Choroid plexus epithelial cell (primary cell): ENCODE results near the gene GALNT9.
"Not testable (repeated sequence)": the region's sequence is repeated elsewhere in the genome, so short reads cannot be mapped to it uniquely, and the experiment has no call there.

ENCODE experiments used
- DNase-seq: peaks from one replicate; pipeline ENCODE4 v3.0.0-alpha.2; 2010; ENCODE audit warnings: low read depth
- H3K4me3 ChIP-seq: 2 replicates; pipeline ENCODE4 v1.5.1; 2011; ENCODE audit warnings: low read depth, mild to moderate bottlenecking, control low read depth, low read length, moderate library complexity
- CTCF ChIP-seq: conservative IDR thresholded peaks from 2 replicates; pipeline ENCODE4 v1.5.1; 2011; ENCODE audit warnings: low read depth, mild to moderate bottlenecking, control low read depth, inconsistent platforms, low read length, moderate library complexity

The GALNT9 gene

GRCh38 chr12:132302466-132303358 is 26.7 kb downstream of the GALNT9 start:
- no peak for TF ChIP-seq CTCF
- H3K4me3 ChIP-seq, result no peak overlapping the region
- DNase-seq, result no peak

- no peak for DNase-seq
- TF ChIP-seq CTCF, result no peak
- no peak overlapping the region for H3K4me3 ChIP-seq
Observed at GRCh38 chr12:132300789-132301722, 28.3 kb downstream of the GALNT9 start.

GRCh38 chr12:132296063-132296462 is 33.3 kb downstream of the GALNT9 start:
- DNase-seq, result no peak
- no peak for TF ChIP-seq CTCF
- no peak overlapping the region for H3K4me3 ChIP-seq

GRCh38 chr12:132295561-132295960 is 33.8 kb downstream of the GALNT9 start:
- DNase-seq, H3K4me3 ChIP-seq: not testable (repeated sequence)

- TF ChIP-seq CTCF, result no peak
- H3K4me3 ChIP-seq, result no peak overlapping the region
- DNase-seq, result no peak
Observed at GRCh38 chr12:132295101-132295526, 34.3 kb downstream of the GALNT9 start.

- no peak for DNase-seq
- TF ChIP-seq CTCF, result no peak
- no peak overlapping the region for H3K4me3 ChIP-seq
Observed at GRCh38 chr12:132294121-132295034, 35.0 kb downstream of the GALNT9 start.
